CD4-positive, alpha-beta T cell treated with Interleukin-17A for 1 hour (primary cell): ENCODE data around the gene CEP76.

ENCODE experiments used
- DNase-seq: peaks from one replicate; pipeline ENCODE4 v3.0.0-alpha.2; 2020

CEP76 gene, protein sequence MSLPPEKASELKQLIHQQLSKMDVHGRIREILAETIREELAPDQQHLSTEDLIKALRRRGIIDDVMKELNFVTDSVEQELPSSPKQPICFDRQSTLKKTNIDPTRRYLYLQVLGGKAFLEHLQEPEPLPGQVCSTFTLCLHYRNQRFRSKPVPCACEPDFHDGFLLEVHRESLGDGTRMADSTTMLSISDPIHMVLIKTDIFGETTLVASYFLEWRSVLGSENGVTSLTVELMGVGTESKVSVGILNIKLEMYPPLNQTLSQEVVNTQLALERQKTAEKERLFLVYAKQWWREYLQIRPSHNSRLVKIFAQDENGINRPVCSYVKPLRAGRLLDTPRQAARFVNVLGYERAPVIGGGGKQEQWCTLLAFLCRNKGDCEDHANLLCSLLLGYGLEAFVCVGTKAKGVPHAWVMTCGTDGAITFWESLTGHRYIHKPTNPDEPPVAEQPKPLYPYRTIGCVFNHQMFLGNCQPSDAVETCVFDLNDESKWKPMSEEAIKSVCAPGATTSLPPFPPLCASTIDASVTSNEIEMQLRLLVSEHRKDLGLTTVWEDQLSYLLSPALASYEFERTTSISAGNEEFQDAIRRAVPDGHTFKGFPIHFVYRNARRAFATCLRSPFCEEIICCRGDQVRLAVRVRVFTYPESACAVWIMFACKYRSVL

DNA sequence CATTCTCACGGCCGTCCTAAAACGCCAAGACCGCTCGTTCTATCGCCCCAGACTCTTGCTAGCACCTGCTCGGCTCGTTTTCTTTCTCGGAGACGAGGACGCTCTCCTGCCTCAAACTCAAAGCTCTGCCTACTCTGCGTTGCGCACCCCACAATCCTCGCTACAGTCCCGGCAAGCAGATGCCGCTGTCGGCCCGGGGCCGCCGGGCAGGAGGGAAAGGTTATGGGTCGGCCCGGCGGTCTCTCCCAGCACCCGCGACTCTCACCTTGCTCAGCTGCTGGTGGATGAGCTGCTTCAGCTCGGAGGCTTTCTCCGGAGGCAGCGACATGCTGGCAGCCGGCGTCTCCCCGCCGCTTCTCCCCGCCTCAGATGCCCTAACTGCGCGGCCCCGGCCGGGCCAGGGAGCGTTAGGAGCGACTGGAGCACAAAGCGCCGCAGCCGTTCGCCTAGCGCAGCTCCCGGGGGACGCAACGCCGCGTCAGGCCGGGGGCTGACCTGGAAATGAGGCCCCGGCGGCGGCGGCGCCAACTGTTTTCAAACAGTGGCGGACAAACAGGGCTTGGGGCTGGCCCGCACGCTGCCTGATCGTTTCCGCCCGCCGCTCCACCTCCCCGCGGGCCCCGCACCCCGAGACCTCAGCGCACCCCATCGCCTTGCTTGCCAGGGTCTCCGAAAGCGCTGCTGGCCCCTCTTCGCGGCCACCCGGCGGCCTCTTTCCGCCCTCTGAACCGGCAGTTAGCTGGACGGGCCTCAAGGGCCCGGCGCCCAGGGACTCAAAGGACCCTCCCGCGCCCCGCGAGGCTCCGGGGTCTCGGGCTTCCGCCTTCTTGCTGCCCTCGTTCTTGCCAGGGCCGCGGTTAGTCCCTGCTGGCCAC, at the start of gene CEP76, which contains the start of gene PSMG2:
CEP76 (minus strand) TSS at position 503 of the 875 bp plus-strand sequence; CDS start at position 328, 175 bp downstream.
PSMG2 (plus strand) TSS at position 822 of the 875 bp plus-strand sequence. CDS start 66 bp downstream, outside the sequence.
- peak; percentile 83 for DNase-seq

DNA sequence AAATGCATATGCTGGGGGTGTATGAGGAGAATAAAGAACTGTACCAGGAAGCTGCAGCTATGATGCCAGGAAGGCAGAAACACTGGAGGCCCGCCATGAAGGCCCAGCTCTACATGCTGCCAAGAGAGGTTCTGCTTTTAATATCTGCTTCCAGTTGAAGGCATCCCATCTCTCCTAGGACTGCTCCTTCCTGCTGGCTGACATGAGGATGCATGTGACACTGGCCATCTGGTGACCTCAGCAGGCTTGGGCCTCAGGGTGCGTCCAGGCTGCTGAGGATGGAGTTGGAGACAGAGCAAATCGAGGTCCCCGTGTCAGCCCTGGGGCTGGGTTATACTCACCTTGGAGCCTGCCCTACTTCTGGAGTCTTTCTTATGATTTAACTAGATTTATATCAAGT, 49.4 kb upstream of the CEP76 start:
- no peak for DNase-seq

DNA sequence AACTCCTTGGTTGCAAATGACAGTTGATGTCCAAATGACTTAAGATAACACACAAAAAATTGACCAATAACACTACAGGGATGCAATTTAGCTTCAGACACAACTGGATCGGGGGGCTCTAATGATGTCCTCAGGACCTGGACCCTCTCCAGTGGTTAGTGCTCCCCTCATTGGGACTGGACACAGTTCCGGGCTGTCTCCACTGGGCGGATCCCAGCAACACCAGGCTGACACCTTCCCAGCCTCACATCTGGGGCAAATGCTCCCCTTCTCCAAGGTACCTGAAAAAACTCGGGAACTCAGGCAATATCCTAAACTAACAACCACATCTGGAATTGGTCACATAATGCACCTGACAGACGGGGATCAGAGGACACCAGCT, 49.0 kb upstream of the CEP76 start:
- DNase-seq, result no peak

DNA sequence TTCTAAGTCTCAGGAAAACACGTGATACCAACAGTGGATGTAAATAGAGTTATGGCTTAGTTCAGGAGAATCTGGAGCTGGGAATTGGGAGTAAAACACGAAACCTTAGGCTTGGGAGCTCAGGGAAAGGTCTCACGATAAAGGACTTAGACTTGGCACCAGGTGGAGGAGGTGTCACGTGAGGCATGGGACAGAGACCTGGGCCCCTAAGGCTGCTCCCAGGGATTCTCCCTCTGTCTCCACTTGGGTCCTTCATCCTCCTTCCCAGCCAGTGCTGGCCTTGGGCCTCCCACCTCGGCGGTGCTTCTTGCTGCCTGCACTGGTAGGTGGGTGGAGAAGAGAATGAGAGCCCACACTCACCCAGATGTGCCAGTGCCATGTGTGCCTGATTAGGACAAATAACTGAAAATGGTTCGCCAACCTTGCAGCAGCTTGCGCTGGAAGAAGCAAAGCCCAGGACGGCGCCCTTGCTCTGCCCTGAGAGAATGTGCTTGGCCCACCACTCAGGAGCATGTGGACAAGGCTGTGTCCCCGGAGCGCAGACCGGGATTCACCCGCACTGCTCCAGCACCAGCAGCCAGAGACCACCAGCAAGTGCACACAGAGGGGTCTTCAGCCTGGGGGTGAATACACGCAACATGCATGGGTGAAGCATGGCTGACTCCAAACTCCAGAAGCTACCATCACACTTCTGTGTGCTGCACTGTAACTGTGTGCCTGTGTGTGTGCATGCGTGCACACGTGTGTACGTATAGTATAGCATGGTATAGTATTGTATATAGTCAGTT, 48.4 kb upstream of the CEP76 start:
- DNase-seq, result no peak

DNA sequence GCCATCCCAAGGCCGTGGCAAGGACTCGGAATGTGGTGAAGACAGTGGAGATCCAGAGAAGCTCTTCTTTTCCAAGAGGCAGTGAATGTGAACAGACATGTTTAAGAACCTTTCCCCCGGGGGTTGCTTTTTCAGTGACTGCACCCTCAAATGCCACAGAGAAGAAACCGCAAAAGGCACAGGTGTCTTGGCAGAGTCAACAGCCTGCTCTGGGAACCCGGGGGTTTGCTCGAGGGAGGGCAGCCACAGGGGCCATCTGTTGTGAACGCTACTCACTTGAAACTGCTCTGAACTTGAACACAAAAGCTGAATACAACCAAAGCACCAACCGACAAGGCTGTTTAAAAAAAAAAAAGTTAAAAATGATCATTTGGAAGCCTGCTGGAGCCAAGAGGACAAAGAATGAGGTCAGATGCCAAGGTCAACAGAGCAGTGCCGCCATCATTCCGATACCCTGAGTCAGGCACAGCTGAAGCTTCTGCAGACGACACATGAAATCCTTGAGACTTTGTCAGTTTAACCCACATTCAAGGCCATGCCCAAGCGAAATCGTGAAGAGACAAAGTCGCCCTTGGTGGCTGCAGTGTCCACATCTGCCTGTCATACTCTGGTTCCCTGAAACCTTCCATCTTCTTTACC, 47.7 kb upstream of the CEP76 start:
- peak; percentile 16 for DNase-seq

DNA sequence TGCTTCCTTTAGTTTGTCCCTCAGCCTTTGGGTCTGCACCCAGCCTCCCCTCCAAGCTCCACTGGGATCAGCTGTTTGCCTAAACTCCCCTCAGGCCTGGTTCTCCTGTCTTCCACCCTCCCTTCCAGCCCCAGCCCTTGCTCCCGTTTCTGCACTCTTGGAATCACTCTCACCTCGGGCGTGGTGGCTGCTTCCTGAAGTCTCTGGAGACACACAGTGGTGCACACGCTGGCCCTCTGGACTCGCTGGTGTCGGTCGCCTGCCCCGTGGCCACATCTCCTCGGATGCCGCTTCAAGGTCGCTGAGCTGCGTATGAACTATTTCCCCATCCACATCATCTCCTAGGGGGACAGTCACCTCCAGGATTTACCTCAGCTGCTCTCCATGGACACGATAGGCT, 46.6 kb upstream of the CEP76 start:
- DNase-seq, result no peak

DNA sequence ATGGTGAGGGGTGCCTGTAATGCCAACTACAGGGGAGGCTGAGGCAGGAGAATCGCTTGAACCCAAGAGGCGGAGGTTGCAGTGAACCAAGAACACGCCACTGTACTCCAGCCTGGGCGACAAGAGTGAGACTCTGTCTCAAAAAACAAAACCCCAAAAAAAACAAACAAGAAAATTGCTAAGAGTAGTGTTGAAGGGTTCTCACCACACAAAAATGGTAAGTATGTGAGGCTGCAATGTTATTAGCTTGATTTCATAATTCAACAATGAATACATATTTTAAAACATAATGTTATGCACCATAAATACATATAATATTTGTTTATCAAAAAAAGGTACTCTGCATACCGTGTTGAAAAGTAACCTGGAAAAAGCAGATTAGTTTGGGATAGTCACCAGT, 46.1 kb upstream of the CEP76 start:
- no peak for DNase-seq

DNA sequence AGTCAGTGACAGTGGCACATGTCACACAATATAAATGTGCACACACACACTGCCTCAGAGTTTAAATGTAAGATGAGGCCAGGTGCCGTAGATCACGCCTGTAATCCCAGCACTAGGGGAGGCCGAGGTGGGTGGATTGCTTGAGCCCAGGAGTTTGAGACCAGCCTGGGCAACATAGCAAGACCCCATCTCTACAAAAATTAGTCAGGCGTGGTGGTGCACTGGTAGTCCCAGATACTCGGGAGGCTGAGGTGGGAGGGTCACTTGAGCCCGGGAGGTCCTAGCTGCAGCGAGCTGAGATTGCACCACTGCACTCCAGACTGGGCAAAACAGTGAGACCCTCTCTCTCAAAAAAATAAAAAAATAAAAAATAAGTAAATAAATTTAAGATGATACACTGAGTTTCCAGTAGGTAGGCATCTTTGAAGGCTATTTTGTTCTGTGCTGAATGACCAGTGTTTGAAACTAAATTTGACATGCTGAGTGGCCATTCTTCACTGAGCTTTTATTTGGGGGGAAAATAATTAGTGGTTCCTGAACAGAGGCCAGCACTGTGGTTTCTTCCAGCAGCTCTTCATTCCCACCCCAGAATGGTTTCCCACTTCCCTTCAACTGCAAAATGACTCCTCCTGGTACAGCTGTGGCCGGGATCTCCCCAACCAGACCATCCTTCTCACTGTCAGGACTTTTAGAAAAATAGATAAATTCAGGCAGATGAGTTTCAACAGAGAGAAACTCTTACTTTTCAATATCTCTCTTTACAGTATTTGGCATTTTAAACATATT, 45.2 kb upstream of the CEP76 start:
- no peak for DNase-seq

DNA sequence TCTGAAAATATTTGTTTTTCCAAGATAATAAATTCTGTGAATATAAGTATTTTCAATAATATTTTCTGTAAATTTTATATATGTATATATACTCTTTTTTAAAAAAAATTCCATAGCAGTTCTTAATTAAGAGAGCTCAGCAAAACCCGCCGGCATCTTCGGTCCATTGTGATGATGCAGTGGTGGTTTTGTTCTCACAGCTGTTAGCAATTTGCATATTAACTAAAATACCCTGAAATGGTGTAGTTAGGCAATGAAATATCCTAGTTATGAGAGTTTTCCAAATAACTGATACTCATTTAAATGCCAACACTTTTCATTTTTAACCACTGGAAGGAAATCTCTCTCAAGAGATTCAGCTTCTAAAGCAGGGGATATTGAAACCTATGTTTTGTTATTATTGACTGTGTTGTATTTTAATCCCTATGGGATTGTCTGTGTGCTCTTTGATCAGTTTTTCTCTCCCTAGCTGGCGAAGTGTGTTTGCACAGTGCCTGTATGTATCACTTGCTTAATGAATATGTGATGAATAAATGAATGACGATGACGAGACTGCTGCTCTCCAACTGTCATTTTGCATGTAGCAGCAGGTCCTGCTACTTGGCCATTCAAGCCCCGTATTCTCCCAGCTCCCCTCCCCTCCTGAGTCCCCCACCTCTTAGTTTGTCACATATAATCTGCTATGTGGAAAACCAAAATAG, 42.7 kb upstream of the CEP76 start:
- no peak for DNase-seq

DNA sequence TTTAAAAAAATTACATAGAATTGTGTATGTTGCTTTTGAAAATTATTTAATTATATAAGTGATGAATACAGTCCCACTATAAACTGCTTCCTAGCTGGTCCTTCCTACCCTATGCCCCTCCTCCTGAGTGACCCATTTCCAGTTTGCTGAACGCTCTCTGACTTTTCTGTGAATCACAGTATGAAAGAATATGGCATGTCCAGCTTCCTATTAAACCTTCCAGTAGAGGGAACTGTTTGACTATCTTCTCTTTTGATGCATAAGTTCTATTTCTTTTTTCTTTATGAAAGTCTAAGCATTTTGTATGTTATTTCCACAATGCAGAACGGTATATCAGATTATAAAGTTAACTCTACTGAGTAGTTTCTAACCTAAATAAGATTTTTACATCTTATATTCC, 41.6 kb upstream of the CEP76 start:
- DNase-seq, result peak; percentile 64

DNA sequence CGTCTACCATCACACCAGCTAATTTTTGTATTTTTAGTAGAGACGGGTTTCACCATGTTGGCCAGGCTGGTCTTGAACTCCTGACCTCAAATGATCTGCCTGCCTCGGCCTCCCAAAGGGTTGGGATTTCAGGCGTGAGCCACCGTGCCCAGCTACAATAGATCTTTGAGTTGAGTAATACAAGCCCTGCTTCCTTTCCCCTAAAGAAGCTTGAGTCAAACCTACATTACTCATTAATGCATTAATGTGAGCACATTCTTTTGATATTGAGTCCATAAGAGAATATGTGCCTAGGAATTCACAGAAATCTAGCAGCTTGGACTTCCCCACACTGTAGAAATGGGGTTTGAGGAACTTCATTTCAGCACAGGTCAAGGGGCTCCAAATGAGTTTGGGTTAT, 39.9 kb upstream of the CEP76 start:
- no peak for DNase-seq

DNA sequence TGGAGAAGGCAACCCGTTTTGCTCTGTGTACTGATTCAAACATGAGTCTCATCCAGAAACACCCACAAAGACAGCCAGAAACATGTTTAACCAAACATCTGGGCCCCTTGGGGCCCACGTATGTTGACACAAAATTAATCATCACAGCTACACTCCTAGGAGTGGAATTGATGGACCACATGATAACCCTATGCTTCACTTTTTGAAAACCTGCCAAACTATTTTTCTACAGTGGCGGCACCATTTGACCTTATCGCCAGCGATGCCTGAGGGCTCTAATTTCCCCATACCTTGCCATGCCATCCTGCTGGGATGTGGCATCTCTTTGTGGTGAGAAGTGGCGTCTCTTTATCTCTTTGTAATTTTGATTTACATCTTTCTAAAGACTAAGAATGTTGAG, 38.8 kb upstream of the CEP76 start:
- DNase-seq, result no peak

DNA sequence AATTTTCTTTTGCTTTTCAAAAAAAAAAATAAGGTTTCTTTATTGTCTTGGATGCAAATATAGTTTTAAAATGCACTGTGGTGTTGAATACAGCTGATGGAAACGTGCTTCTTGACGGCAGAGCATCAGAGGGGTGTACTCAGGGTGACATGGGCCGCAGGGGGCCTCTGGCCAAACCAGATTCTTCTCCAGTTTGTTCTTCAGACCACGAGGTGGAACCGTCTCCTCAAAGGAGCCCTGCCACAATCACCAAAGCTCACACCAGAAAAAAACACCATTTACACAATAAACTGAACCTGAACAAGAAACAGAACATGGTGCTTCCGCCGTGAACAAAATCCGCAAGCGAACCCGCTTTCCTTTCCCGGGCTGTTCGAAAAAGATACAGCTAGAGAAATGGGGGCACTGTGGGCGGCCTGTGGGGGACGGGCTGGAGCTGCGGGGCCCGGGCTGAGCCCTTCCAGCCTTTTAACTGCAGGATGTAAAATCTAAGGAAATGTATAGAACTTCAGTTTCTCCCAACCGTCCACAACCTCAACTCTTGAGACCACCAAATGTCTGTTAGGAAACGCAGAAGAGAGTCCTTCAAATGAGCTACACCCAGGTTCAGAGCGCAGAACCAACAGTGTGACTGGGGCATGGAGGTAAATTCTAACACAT, 34.9 kb upstream of the CEP76 start:
- no peak for DNase-seq

DNA sequence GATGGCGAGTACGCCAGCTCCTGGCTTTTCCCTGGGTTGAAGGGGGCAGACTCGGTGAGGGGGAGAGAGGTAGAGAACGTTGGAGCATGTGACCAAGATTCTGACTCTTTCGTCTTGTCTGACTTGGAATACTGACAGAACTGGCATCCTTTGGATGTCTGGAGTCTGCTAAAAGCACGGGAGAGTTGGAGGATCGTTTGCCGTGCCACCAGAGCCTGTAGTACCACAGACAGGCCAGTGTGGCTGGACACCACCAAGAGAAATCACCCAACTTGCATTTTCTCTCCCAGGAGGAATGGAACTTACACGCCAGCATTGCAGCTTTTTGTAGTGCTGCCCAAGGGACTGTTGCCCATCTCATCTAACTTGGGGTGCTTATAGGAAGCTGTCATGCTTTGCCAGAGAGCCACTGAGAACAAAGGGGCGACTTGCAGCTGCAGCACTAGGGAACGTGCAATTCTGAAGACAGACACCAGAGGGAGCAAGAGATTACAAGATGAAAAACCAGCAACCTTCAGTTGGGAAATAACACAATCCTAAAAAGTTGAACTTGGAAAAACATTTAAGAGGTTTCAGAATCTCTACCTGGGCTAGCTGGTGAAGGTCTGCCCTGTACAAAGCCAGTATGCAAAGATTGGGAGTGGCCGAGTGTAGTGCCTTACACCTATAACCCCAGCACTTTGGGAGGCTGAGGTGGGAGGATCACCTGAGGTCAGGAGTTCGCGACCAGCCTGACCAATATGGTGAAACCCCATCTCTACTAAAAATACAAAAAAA, 24.4 kb upstream of the CEP76 start:
- peak; percentile 76 for DNase-seq

DNA sequence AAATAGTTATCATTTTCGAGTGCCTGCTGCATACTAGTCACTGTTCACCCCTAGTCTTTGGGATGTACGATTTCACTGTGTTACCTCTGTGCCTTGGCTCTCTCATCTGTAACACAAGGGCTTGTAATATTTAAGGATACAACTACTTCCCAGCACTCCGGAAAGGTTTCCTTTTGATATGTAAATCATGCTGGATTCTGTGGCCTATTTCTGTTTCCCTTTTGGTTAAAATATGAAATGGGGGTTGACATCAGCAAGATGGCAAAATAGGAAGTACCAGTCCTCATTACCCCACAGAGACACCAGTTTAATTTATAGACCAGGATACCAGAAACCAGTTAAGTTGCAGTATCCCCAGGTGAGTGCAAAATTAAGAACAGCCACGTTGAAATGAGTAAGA, 23.8 kb upstream of the CEP76 start:
- no peak for DNase-seq

DNA sequence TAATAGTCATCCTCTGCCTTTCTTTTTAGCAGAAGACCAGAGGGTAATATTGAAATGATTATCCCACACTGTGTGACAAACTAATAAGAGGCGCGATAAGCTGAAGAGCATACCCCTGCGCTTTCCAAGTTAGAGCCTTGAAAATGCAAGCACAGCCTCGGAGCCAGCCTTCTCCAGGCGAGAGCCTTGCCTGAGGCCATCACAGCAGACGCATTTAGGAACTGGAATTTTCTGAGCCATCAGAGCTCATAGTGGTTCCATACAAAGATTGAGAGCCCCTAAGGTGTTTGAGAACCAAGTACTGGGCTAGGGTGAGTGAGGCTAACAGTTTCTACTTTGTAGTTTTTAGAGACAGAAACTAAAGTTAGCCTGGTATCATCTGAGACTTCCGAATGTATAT, 20.2 kb upstream of the CEP76 start:
- no peak for DNase-seq

DNA sequence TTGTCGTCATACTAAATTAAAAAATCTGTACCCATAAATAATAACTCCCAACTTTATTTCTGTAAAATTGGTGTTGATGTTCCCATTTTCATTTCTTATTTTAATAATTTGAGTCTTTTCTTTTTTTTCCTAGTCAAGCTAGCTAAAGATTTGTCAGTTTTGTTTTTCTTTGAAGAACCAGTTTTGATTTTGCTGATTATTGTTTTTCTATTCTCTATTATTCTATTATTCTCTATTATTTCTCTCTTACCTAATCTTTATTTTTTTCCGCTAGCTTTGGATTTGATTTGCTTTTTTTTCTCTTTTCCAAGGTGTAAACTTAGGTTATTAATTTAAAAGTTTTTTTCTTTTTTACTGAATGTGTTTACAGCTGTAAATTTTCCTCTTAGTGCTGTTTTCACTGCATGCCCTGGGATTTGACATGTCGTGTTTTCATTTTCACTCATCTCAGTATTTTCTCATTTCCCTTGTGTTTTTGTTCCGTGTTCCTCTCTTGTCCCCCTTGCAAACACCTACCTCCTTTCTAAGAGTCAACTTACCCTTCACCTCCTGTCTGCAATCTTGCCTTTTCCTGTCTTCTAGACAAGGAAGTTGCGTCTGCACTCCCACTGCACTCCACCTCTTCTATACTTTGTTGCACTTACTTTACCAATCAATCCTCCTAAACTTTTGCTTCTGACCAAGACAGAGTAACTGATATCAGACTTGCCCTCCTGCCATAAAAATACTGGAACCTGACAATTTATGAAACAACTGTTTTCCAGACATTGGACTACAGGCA, 19.2 kb upstream of the CEP76 start:
- no peak for DNase-seq

DNA sequence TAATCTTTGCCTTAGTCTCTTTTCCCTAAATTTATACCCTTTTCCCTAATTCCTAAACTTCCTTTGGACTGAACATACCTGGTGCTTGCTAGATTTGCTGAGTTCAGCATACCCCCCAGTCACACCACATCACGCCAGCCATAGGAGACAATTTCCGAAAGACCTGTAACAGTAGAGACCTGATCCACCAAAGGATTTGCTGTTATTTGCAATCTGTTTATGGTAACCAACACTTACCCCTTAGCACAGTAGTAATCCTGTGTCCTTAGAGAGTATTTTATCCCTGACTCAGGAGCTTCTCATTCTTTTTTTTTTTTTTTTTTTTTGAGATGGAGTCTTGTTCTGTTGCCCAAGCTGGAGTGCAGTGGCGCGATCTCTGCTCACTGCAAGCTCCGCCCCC, 8.9 kb upstream of the CEP76 start:
- no peak for DNase-seq
